Gastrocnemius medialis (tissue), 4 donors: ENCODE data around the gene ZNF846.

Experiments
- POLR2A ChIP-seq, 2 donors: fragments of 450-650 bp; IDR thresholded peaks; one replicate each; pipeline ENCODE4 v1.6.1; 2017; ENCODE audit warnings: antibody characterized with exemption in 2 of 2, mild to moderate bottlenecking in 2 of 2, moderate library complexity in 2 of 2
- TF ChIP-seq, protein P1 (sequence below), 5 experiments: fragments of 450-650 bp in 3 of 5; fragments of 200-600 bp in 2 of 5; sonication (generic) in 2 of 5; IDR thresholded peaks in 4 of 5; conservative IDR thresholded peaks in 1 of 5; 1 replicate in 4 of 5; 2 replicates in 1 of 5; pipeline ENCODE4 v1.5.1; 2016 to 2019; ENCODE audit warnings: antibody characterized with exemption in 5 of 5, mild to moderate bottlenecking in 3 of 5, moderate library complexity in 3 of 5

- TF ChIP-seq POLR2A (IDR thresholded peaks at IDR 0.05), result no peak
- TF ChIP-seq, protein P1, sequence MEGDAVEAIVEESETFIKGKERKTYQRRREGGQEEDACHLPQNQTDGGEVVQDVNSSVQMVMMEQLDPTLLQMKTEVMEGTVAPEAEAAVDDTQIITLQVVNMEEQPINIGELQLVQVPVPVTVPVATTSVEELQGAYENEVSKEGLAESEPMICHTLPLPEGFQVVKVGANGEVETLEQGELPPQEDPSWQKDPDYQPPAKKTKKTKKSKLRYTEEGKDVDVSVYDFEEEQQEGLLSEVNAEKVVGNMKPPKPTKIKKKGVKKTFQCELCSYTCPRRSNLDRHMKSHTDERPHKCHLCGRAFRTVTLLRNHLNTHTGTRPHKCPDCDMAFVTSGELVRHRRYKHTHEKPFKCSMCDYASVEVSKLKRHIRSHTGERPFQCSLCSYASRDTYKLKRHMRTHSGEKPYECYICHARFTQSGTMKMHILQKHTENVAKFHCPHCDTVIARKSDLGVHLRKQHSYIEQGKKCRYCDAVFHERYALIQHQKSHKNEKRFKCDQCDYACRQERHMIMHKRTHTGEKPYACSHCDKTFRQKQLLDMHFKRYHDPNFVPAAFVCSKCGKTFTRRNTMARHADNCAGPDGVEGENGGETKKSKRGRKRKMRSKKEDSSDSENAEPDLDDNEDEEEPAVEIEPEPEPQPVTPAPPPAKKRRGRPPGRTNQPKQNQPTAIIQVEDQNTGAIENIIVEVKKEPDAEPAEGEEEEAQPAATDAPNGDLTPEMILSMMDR (IDR thresholded peaks at IDR 0.05 in 4 of 5, conservative IDR thresholded peaks at IDR 0.05 in 1 of 5), result no peak
Measured at GRCh38 chr19:9720541-9720940, 48.0 kb downstream of the ZNF846 start.
